ENCODE results near the gene NDEL1. TPM values are rescaled to one million over a fixed set of nuclear protein-coding genes. Genes with fewer than 3 reads are reported as not detected.
A peak's percentile ranks its signal among the peaks of the same experiment; 100 is the strongest.

Gene NDEL1
- total RNA-seq = 30.5 and 40.5 TPM in 2 replicates
- long read RNA-seq, transcript NDEL1-203 (10 exons, 1,858 nt) = minor isoform, 7 of 46 reads
- long read RNA-seq, transcript NDEL1-201 (9 exons, 2,372 nt) = major isoform, 28 of 46 reads
- long read RNA-seq, partial matches to known transcripts = 1 of 46 reads
- long read RNA-seq, other reads (novel, unspliced or antisense) = 8 of 46 reads

DNA sequence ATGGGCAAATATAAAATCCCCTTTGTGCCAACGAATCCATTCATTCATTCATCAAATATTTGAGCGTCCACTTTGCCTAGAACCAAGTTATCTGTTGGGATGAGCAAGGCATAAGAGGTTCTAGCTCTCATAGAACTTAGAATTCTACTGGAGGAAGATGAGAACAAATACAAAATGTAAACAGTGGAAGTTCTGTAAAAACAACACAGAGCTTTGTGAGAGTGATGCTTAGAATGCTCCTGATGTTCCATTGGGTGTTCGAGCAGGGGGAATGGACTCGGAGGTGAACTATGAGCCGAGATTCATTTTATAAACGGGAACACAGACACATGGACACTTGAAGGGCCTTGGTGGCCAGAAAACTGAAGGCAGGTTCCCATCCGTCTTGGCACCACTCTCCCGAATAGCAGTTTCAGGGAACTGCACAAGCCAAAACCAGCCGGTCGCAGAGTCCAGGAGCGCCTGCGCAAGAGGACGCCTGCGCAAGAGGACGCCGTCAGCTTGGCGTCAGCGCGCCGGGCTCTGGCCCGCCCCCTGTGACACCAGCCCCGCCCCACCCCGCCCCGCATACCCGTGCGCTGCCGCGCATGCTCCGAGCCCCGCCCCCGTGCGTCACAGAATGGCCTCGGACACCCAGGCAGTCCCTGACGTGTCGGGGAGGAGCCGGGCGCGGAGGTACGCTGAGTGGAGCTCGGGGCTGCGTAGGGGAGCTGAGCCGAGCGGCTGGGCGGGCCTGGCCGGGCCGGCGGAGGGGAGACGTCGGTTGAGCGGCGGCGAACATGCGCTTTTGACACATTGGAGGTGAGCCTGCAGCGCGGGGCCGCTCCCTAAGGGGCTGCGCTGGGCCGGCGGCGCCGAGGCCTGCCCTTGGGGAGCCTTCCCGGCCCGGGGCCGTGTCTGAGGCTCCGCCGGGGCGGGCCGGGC, at the start of gene NDEL1:
Gene NDEL1, plus strand, starts transcription at position 640 of the 924 bp plus-strand sequence. CDS start 8,388 bp downstream, outside the sequence.
- Mint-ChIP-seq H3K27me3 (no peaks in the 10 kb centered on the region), H3K4me3 (ENCODE audit: low read depth) (peak within 1 kb of the TSS; percentile 94), H3K27ac (peak within 1 kb of the TSS; percentile 99), H3K36me3 (ENCODE audit: insufficient read depth) (peaks cover 4% of the 10 kb centered on the region), H3K9me3 (ENCODE audit: low read depth) (no peaks in the 10 kb centered on the region), H3K4me1 (ENCODE audit: low read depth) (peaks cover 11% of the 10 kb centered on the region)
- TF ChIP-seq CTCF (IDR thresholded peaks at IDR 0.05; ENCODE audit: unreplicated experiment) = no peak
- peak; percentile 97 for DNase-seq (ENCODE audit: low spot score, unreplicated experiment)

- Mint-ChIP-seq H3K27me3 (no peaks in the 10 kb centered on the region), H3K4me3 (ENCODE audit: low read depth) (no peak overlapping the region), H3K4me1 (ENCODE audit: low read depth) (peaks cover 15% of the 10 kb centered on the region), H3K27ac (peak overlapping the region; percentile 14), H3K36me3 (ENCODE audit: insufficient read depth) (peaks cover 8% of the 10 kb centered on the region), H3K9me3 (ENCODE audit: low read depth) (no peaks in the 10 kb centered on the region)
- no peak for TF ChIP-seq CTCF (IDR thresholded peaks at IDR 0.05; ENCODE audit: unreplicated experiment)
- no peak for DNase-seq (ENCODE audit: low spot score, unreplicated experiment)
Observed at GRCh38 chr17:8386841-8387240, 48.8 kb upstream of the NDEL1 start.

GRCh38 chr17:8387914-8388651, 47.6 kb upstream of the NDEL1 start:
- H3K4me3 Mint-ChIP-seq (ENCODE audit: low read depth) = no peak overlapping the region

GRCh38 chr17:8391711-8392110, 44.0 kb upstream of the NDEL1 start:
- no peak for TF ChIP-seq CTCF (IDR thresholded peaks at IDR 0.05; ENCODE audit: unreplicated experiment)
- H3K36me3 Mint-ChIP-seq (ENCODE audit: insufficient read depth) = no peaks in the 10 kb centered on the region
- H3K4me3 Mint-ChIP-seq (ENCODE audit: low read depth) = no peak overlapping the region
- H3K9me3 Mint-ChIP-seq (ENCODE audit: low read depth) = no peaks in the 10 kb centered on the region
- H3K4me1 Mint-ChIP-seq (ENCODE audit: low read depth) = peaks cover under 1% of the 10 kb centered on the region
- no peak overlapping the region for H3K27ac Mint-ChIP-seq
- no peak for DNase-seq (ENCODE audit: low spot score, unreplicated experiment)
- peaks cover 23% of the 10 kb centered on the region for H3K27me3 Mint-ChIP-seq

More at GRCh38 chr17:8387914-8388651, 47.6 kb upstream of the NDEL1 start:
- no peak for DNase-seq (ENCODE audit: low spot score, unreplicated experiment)
- no peaks in the 10 kb centered on the region for H3K27me3 Mint-ChIP-seq
- no peak overlapping the region for H3K27ac Mint-ChIP-seq
- TF ChIP-seq CTCF (IDR thresholded peaks at IDR 0.05; ENCODE audit: unreplicated experiment) = no peak
- peaks cover 4% of the 10 kb centered on the region for H3K4me1 Mint-ChIP-seq (ENCODE audit: low read depth)
- no peaks in the 10 kb centered on the region for H3K9me3 Mint-ChIP-seq (ENCODE audit: low read depth)
- peaks cover under 1% of the 10 kb centered on the region for H3K36me3 Mint-ChIP-seq (ENCODE audit: insufficient read depth)

- DNase-seq (ENCODE audit: low spot score, unreplicated experiment) = no peak
- Mint-ChIP-seq H3K27ac (no peak overlapping the region), H3K9me3 (ENCODE audit: low read depth) (no peaks in the 10 kb centered on the region)
Observed at GRCh38 chr17:8392274-8392673, 43.4 kb upstream of the NDEL1 start.

More at GRCh38 chr17:8392274-8392673, 43.4 kb upstream of the NDEL1 start:
- H3K36me3 Mint-ChIP-seq (ENCODE audit: insufficient read depth) = no peaks in the 10 kb centered on the region
- no peak overlapping the region for H3K4me3 Mint-ChIP-seq (ENCODE audit: low read depth)
- TF ChIP-seq CTCF (IDR thresholded peaks at IDR 0.05; ENCODE audit: unreplicated experiment) = no peak
- H3K27me3 Mint-ChIP-seq = peaks cover 27% of the 10 kb centered on the region
- H3K4me1 Mint-ChIP-seq (ENCODE audit: low read depth) = no peaks in the 10 kb centered on the region
